Epidermal melanocyte (primary cell): ENCODE data around the gene DPP3.

Experiments used
- DNase-seq: peaks from one replicate; pipeline ENCODE4 v3.0.0; 2011; ENCODE audit warnings: low spot score; ENCODE audit not compliant: insufficient read length

Gene DPP3

GRCh38 chr11:66555416-66555815 is 75.2 kb downstream of the DPP3 start:
- DNase-seq, result no peak

- DNase-seq, result no peak
Observed at GRCh38 chr11:66556086-66556485, 75.9 kb downstream of the DPP3 start.

GRCh38 chr11:66557733-66558326 is 77.6 kb downstream of the DPP3 start:
- DNase-seq, result no peak
